GM18870 (cell line): ENCODE data around the gene APCS.

ENCODE experiments used
- ATAC-seq: cut with Tn5 transposase; IDR thresholded peaks from one replicate; pipeline ENCODE4 v1.9.1; 2021; ENCODE audit warnings: moderate library complexity; ENCODE audit not compliant: unreplicated experiment

Gene APCS, protein sequence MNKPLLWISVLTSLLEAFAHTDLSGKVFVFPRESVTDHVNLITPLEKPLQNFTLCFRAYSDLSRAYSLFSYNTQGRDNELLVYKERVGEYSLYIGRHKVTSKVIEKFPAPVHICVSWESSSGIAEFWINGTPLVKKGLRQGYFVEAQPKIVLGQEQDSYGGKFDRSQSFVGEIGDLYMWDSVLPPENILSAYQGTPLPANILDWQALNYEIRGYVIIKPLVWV

DNA sequence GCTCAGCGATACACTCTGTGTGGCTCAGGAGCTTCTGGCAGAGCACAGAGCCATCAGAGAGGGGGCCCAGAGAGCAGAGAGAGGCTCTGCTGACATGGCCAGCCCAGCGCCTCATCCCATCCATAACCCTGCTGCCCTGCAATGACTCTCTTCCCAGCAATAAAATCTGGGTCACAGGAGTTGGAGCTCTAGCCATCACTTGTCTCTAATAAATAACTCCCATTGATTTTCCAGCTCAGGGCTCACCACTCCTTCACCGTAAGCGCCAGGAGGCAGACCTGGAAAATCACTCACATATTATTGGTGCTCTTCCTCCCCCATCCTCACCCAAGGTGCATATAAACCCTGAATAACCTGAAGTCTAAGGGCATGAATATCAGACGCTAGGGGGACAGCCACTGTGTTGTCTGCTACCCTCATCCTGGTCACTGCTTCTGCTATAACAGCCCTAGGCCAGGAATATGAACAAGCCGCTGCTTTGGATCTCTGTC is at the start of gene APCS:
Gene APCS, plus strand, starts transcription at position 366 of the 491 bp plus-strand sequence. Its CDS starts 96 bp downstream, at position 462.
- ATAC-seq, result no peak

DNA sequence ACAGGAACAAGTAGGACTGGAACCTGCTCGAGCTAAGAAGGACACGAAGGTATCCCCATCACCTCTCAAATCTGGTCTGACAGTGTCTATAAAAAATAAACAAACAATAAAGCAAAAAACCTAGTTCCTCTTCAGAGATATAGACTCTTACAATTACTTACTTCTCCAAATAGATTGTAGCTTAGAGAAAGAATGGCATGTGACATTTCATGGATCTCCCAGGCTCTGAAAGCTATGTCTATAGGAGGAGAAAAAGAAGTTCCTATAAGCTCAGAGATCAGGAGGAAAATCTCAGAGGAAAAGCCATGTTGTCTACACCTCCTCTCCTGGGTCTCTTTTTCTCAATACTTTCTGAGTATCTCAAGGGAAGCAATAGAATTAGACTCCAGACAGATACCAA is 39.5 kb upstream of the APCS start:
- ATAC-seq, result no peak

GRCh38 chr1:159554261-159554660 is 33.4 kb upstream of the APCS start:
- no peak for ATAC-seq

- ATAC-seq, result no peak
These were observed 32.9 kb upstream of the APCS start for GRCh38 chr1:159554696-159555095.

DNA sequence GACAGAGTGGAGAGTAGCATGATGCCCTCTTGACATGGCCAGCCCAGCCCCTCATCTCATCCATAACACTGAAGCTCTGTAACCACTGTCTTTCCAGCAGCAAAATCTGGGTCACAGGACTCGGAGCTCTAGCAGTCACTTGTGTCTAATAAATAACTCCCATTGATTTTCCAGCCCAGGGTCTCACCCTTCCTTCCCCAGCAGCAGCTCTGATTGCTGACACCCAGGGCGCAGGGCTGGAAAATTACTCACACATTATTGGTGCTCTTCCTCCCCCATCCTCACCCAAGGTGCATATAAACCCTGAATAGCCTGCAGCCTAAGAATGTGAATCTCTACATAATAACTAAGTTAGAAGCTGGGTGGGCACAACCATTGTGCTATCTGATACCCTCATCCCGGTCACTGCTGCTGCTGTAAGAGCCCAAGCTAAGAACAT is 30.7 kb upstream of the APCS start:
- no peak for ATAC-seq

GRCh38 chr1:159560599-159560998 is 27.0 kb upstream of the APCS start:
- ATAC-seq, result no peak

DNA sequence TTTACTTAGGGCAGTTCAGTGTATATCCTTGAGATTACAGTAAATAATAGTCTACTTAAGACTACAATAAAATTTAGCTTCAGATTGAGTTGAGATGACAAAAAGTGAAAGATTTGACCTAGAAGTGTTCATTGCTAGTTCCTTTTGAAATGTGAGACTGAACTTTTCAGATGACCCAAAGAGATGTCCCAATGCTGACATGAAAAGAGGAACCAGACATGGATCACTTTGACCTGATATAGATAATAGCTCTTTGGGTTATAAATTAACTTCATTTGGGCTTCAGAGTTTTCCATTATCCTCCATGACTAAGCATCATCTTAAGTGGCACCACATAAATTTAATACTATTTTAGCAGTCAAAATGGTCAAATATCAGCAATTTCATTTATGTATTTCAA is 26.1 kb upstream of the APCS start:
- ATAC-seq, result no peak

GRCh38 chr1:159562680-159563079 is 24.9 kb upstream of the APCS start:
- no peak for ATAC-seq

- ATAC-seq, result no peak
These were observed 10.2 kb upstream of the APCS start for GRCh38 chr1:159577446-159577845.

GRCh38 chr1:159580340-159580739 is 7.3 kb upstream of the APCS start:
- peak; percentile 58 for ATAC-seq

DNA sequence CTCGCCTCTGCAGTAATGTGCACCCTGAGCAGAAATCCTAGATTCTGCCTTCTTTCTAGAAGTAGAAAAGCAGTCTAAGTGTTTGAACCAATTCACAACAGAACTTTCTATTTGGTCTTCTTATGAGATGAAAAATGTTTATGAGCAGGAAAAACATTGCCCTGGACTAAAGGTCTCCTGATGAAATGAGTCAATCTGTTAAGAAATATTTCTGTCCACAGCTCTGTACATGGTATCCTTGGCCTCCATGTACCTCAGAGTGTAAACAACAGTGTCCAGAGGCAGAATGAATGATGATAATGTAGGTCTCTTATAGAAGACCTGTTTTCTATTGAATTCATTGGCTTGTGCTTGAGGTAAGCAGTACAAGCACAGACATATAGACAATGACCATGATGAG is 6.2 kb upstream of the APCS start:
- ATAC-seq, result no peak

DNA sequence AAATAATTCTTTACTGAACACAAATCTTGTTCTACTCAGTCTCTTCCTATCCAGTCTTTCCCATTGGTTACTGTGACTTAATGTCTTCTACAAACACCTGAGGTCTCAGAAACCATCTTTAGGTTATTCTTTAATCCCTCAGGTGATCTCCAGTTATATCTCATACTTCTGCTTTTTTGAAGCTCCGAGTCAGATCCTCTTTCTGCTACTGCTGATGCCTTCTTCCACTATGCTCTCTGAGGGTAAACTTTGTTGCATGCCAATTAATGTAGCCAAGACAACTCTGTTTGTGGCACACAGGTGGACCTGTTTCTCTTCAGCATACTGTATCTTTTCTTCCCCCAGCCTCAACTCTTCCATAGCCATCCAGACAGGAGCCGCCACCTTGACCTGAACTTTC is 3.1 kb upstream of the APCS start:
- ATAC-seq, result no peak

- ATAC-seq, result no peak
These were observed 4.4 kb downstream of the APCS start for GRCh38 chr1:159591981-159592380.

DNA sequence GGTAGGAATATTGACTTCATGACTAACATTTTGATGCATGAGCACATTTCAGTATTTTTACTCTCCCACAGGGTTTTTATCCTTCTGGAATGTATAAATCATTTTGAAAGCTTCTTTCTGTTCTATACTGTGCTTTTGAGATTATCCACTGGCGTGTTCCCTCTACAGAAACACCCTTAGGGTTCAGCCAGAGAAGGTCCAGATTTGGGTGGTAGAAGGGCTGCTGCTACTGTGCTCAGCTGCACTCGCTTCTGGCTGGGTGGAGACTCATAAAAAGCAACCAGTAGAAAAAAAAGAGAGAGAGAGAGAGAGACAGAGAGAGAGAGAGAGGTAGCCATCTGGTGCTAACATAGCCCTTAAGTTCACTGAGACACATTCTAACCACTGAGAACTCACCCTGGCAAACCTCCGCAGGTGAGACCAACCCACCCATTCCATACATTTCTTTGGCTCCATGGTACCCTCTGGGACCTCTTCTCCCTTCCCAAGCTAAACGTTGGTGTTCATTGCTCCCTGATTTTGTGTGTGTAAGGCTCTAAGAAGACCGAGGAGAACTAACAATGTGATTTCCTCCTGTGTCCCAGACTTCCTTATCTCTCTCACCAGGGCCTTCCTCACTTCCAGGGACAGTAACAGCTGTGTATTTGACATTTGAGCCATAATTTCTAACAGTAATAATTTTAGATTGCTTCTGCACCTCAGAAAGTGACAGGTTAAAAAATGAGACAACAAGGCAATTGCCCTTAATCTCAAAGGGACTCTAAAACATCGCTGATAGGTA is 7.2 kb downstream of the APCS start:
- no peak for ATAC-seq

GRCh38 chr1:159598196-159598595 is 10.6 kb downstream of the APCS start:
- ATAC-seq, result no peak

DNA sequence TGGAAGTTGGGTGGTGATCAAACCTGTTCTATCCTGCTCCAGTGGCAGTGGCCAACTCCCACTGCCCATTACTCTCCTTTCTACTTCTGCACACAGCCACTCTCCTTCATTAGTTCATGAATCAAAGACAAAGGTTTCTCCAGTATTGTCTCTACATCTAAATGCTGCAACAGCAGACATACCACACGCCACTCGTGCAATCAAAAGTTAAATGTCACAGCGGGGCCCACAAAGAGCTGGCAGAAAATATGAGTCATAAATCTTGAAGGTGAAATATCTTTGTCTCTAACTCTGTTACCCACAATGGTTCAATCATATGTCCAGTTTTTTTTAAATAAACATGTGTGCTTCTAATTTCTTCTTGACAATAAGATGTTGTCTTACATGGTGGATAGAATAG is 13.3 kb downstream of the APCS start:
- ATAC-seq, result no peak

DNA sequence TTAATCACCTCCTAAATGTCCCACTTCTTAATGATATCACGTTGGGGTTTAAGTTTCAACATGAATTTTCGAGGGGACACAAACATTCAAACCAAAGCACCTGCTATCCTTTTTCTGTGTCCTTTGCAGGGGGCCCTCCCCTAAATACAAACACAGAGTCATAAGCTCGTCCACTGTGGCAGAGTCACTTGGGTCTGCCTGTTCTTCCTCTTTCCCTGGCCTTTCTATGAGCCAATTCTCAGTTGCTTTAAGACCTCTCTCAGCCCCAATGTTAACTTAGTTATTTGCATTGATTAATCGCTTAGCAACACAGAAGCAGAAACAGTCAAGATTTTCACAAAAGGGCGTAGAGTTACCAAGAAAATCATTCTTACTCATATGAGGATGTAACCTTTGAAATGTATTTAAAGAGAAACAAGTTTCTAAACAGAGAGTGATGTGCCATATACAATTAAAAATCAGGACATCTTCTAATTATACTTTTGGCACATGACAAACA is 14.9 kb downstream of the APCS start:
- ATAC-seq, result no peak

- ATAC-seq, result no peak
These were observed 24.7 kb downstream of the APCS start for GRCh38 chr1:159612211-159612885.

DNA sequence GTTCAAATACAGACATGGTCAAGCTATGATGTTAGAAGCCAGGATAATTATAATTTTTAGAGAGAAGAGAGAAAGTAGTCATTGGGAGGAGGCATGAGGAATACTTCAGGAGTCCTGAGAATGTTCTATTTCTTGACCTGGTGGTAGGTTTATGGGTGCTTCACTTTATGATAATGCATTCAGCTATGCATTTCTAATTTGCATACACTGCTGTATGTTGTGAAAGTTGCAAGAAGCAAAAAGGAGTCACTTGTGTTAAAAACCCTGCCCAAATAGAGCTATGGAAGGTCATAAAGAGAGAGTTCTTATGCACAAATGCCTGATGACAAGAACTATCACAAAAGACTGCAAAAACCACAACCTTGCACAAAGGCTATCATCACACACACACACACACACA is 45.3 kb downstream of the APCS start:
- ATAC-seq, result no peak
